K562 (cell line): ENCODE measurements around the gene ARNT2. TPM values are rescaled to one million over a fixed set of nuclear protein-coding genes. Genes with fewer than 3 reads are reported as not detected.
A peak's percentile ranks its signal among the peaks of the same experiment; 100 is the strongest.

Source experiments
- ATAC-seq: fragments of 200-7000 bp; cut with Tn5 transposase; 3 replicates; pipeline ENCODE4 v1.9.1; 2020; ENCODE audit warnings: moderate library complexity
- BruUV-seq: library from RNA; stranded (reverse); fragments of 400-500 nt; replicated peaks from 2 replicates; lab custom pipeline; 2021; lab: Mats Ljungman, UMichigan
- CTCF ChIA-PET: fragments of 300-600 bp; formaldehyde crosslinking; extraction: SDS; loops from one replicate; lab custom pipeline; 2021; ENCODE audit warnings: low intra/inter-chr PET ratio; lab: Yijun Ruan, JAX
- POLR2A ChIA-PET: fragments of 300-600, 350-650 bp; sonication (Branson Sonifier 250); formaldehyde crosslinking; extraction: SDS; loops from one replicate; lab custom pipeline; 2021; ENCODE audit warnings: antibody characterized with exemption, inconsistent platforms; lab: Yijun Ruan, JAX
- DNase-seq, 4 experiments: peaks; one replicate each; pipeline versions ENCODE4 v3.0.0 to v3.0.0-alpha.2; 2011 to 2018; ENCODE audit warnings: low spot score in 3 of 4, mixed read lengths in 3 of 4; ENCODE audit errors: extremely low read depth in 1 of 4
- FAIRE-seq: peaks from 2 replicates; lab custom pipeline; 2011; peaks lifted over from hg19 to GRCh38; lab: Jason Lieb, UNC
- H2AFZ ChIP-seq: 2 replicates; pipeline ENCODE4 v1.6.0; 2011; ENCODE audit warnings: low read depth, low read length, control low read depth, inconsistent platforms
- H3K27ac ChIP-seq: fragments of 200-600 bp; 3 replicates; pipeline ENCODE4 v1.8.0; 2011; ENCODE audit warnings: low read depth, mild to moderate bottlenecking, control low read depth, inconsistent platforms, low read length, moderate library complexity, mixed read lengths; ENCODE audit errors: extremely low read depth
- H3K27me3 ChIP-seq, 2 experiments: fragments of 300-600 bp in 1 of 2; 2 replicates in 1 of 2; 3 replicates in 1 of 2; pipeline versions ENCODE4 v1.6.0 to v1.8.0; 2011; ENCODE audit warnings: inconsistent platforms in 2 of 2, low read length in 2 of 2, mild to moderate bottlenecking in 1 of 2, mixed read lengths in 1 of 2, moderate library complexity in 1 of 2; ENCODE audit not compliant: control insufficient read depth in 2 of 2, insufficient read depth in 2 of 2
- H3K36me3 ChIP-seq: fragments of 300-600 bp; 3 replicates; pipeline ENCODE4 v1.8.0; 2011; ENCODE audit warnings: mild to moderate bottlenecking, low read length, inconsistent platforms; ENCODE audit not compliant: control insufficient read depth, insufficient read depth
- H3K4me1 ChIP-seq, 2 experiments: fragments of 200-600 bp in 1 of 2; replicated peaks in 1 of 2; 2 replicates in 1 of 2; 3 replicates in 1 of 2; pipeline versions ENCODE4 v1.5.1 to v1.8.0; 2011; ENCODE audit warnings: inconsistent platforms in 2 of 2, low read length in 2 of 2, mild to moderate bottlenecking in 1 of 2, mixed read lengths in 1 of 2, moderate library complexity in 1 of 2; ENCODE audit not compliant: control insufficient read depth in 2 of 2, insufficient read depth in 2 of 2
- H3K4me2 ChIP-seq: 2 replicates; pipeline ENCODE4 v1.6.1; 2011; ENCODE audit warnings: low read length, control low read depth, inconsistent platforms, mixed read lengths; ENCODE audit not compliant: insufficient read depth
- H3K4me3 ChIP-seq: fragments of 200-600 bp; sonication (generic), shearing (Covaris generic); 2 replicates; pipeline ENCODE4 v1.5.1; 2016; ENCODE audit warnings: control low read depth, inconsistent platforms
- H3K79me2 ChIP-seq: fragments of 200-600 bp; 3 replicates; pipeline ENCODE4 v1.8.0; 2011; ENCODE audit warnings: low read length, inconsistent platforms; ENCODE audit not compliant: control insufficient read depth, insufficient read depth
- H3K9ac ChIP-seq, 2 experiments: 2 replicates each; pipeline versions ENCODE4 v1.6.0 to v1.6.1; 2011; ENCODE audit warnings: low read depth in 2 of 2, low read length in 2 of 2, control low read depth in 1 of 2, inconsistent platforms in 1 of 2, mild to moderate bottlenecking in 1 of 2, mixed read lengths in 1 of 2; ENCODE audit not compliant: insufficient read depth in 1 of 2
- H3K9me1 ChIP-seq: one replicate; pipeline ENCODE4 v1.6.0; 2011; ENCODE audit warnings: inconsistent platforms, mild to moderate bottlenecking, low read length, moderate library complexity; ENCODE audit not compliant: control insufficient read depth, insufficient read depth
- H3K9me3 ChIP-seq: replicated peaks from 2 replicates; pipeline ENCODE4 v1.5.1; 2011; ENCODE audit warnings: low read depth, low read length, inconsistent platforms; ENCODE audit not compliant: control insufficient read depth, insufficient read depth
- H4K20me1 ChIP-seq: replicated peaks from 2 replicates; pipeline ENCODE4 v1.6.1; 2011; ENCODE audit warnings: low read length, inconsistent platforms, mixed read lengths; ENCODE audit not compliant: control insufficient read depth, insufficient read depth
- CAMTA2 ChIP-seq: fragments of 250-450 bp; sonication (Bioruptor Pico); conservative IDR thresholded peaks from 2 replicates; pipeline ENCODE4 v1.5.1; 2022
- CHAMP1 ChIP-seq: fragments of 450-650 bp; IDR thresholded peaks from 2 replicates; pipeline ENCODE4 v1.6.1; 2016; ENCODE audit warnings: mild to moderate bottlenecking
- JUN ChIP-seq, 2 experiments: sonication (generic) in 1 of 2; formaldehyde crosslinking in 1 of 2; IDR thresholded peaks; 2 replicates each; pipeline versions ENCODE4 v1.6.1 to v1.8.0; 2012 to 2022; ENCODE audit warnings: borderline replicate concordance in 2 of 2, mild to moderate bottlenecking in 2 of 2, improper control_type of control experiment in 1 of 2, low read depth in 1 of 2, low read length in 1 of 2, missing genetic modification reagents in 1 of 2
- KHSRP ChIP-seq: fragments of 450-650 bp; IDR thresholded peaks from 2 replicates; pipeline ENCODE4 v1.6.1; 2017
- MEF2D ChIP-seq: conservative IDR thresholded peaks from 2 replicates; pipeline ENCODE4 v1.6.1; 2016; ENCODE audit warnings: low read depth, missing genetic modification characterization, missing compliant biosample characterization
- NFATC3 ChIP-seq: fragments of 450-650 bp; IDR thresholded peaks from 2 replicates; pipeline ENCODE4 v1.6.1; 2017; ENCODE audit warnings: mild to moderate bottlenecking
- NR2F6 ChIP-seq: fragments of 450-650 bp; formaldehyde crosslinking; IDR thresholded peaks from 2 replicates; pipeline ENCODE4 v1.4.0; 2020; ENCODE audit warnings: mild to moderate bottlenecking
- POU5F1 ChIP-seq: fragments of 150-350 bp; IDR thresholded peaks from 2 replicates; pipeline ENCODE4 v1.6.1; 2014; ENCODE audit warnings: borderline replicate concordance, low read length, low read depth, mild to moderate bottlenecking; ENCODE audit not compliant: partially characterized antibody
- SPI1 ChIP-seq: IDR thresholded peaks from 2 replicates; pipeline ENCODE4 v1.6.1; 2011; ENCODE audit warnings: low read depth, low read length, control low read depth, borderline replicate concordance
- TBP ChIP-seq: optimal IDR thresholded peaks from 2 replicates; pipeline ENCODE3; 2011; ENCODE audit warnings: low read depth, low read length, improper control_type of control experiment
- ZFPM2 ChIP-seq: fragments of 250-450 bp; sonication (Bioruptor Pico); IDR thresholded peaks from 2 replicates; pipeline ENCODE4 v1.5.1; 2022; ENCODE audit warnings: mild to moderate bottlenecking
- ZNF3 ChIP-seq: fragments of 250-450 bp; sonication (Bioruptor Pico); IDR thresholded peaks from 2 replicates; pipeline ENCODE4 v1.5.0; 2021; ENCODE audit warnings: mild to moderate bottlenecking, moderate library complexity
- ZNF764 ChIP-seq: fragments of 250-450 bp; sonication (Bioruptor Pico); IDR thresholded peaks from 2 replicates; pipeline ENCODE4 v1.4.0; 2020; ENCODE audit warnings: low read depth, mild to moderate bottlenecking, moderate library complexity
- WGBS: fragments of 100-300 bp; shearing (Covaris generic); methylation state at CpG from one replicate; pipeline ENCODE4 v1.1.6; 2016; ENCODE audit warnings: low coverage, mixed read lengths; ENCODE audit not compliant: insufficient coverage; ENCODE audit errors: missing lambda C conversion rate; 5-methylcytosine and 5-hydroxymethylcytosine counted together
- in situ Hi-C: fragments of 300-500 bp; cut with MboI; formaldehyde crosslinking; loops from 4 replicates; pipeline ENCODE4 v1.15.0; 2018; ENCODE audit warnings: inconsistent platforms, mixed read lengths
- intact Hi-C: fragments of 100-400 bp; cut with micrococcal nuclease; formaldehyde crosslinking; loops from 2 replicates; pipeline ENCODE4 v1.14.2; 2022
- polyA plus RNA-seq, 8 experiments: library from polyadenylated mRNA; depleted of rRNA in 4 of 8; stranded (reverse) in 5 of 8; unstranded in 3 of 8; fragments of >200 nt; fragmentation: Nextera tagmentation in 2 of 8; fragmentation: Illumina TruSeq in 1 of 8; extraction: Ambion mirVana in 2 of 8; extraction: Trizol in 1 of 8; gene quantifications; 2 replicates each; pipeline versions ENCODE4 v1.2.1 to v1.2.3, GENCODE V29; 2011 to 2014; ENCODE audit warnings: inconsistent platforms in 1 of 8, missing spikeins in 1 of 8
- total RNA-seq, 7 experiments: library from RNA; depleted of rRNA in 6 of 7; stranded (reverse); fragments of >200 nt in 6 of 7; fragmentation: Illumina TruSeq in 2 of 7; extraction: Trizol in 2 of 7; gene quantifications; 2 replicates each; pipeline versions ENCODE4 v1.2.1 to v1.2.3, GENCODE V29; 2011 to 2021; ENCODE audit warnings: low replicate concordance in 1 of 7
- TF ChIP-seq, protein P1 (sequence below): fragments of 450-650 bp; IDR thresholded peaks from 2 replicates; pipeline ENCODE4 v1.6.1; 2016; ENCODE audit warnings: low read depth, mild to moderate bottlenecking, moderate library complexity

Gene ARNT2
- total and polyA plus RNA-seq, 9 of the 15 experiments (the other 6 are each of a cell fraction or from before 2014, with no cell fraction given) = 0.01 TPM; not detected in 8

- H4K20me1 ChIP-seq = no peaks in the 10 kb centered on the region
- ChIA-PET POLR2A (no interaction called here), CTCF (no interaction called here)
- FAIRE-seq (no peak), DNase-seq (no peak), ATAC-seq (no peak)
- no peak overlapping the region for H3K27ac ChIP-seq
- no peaks in the 10 kb centered on the region for H3K79me2 ChIP-seq
- H3K27me3 ChIP-seq = peaks cover 0 to 12% of the 10 kb centered on the region in 2 experiments; a peak in 3 of 5 replicates
- BruUV-seq = no TSS peak
- in situ Hi-C loops = no loop called here
- no peaks in the 10 kb centered on the region for H3K9me3 ChIP-seq
- intact Hi-C loops = no loop called here
- no peak overlapping the region for H2AFZ ChIP-seq
- no peak overlapping the region for H3K9ac ChIP-seq
- no peak for TF ChIP-seq ZFPM2 (CRISPR knock-in tag)
- 0 out of 2 replicates have a peak, but pooled peaks have one; percentile 33 for TF ChIP-seq SPI1
- no peak overlapping the region for H3K4me3 ChIP-seq
- WGBS = 0% methylated on average over 7 of the region's 7 CpGs
- H3K9me1 ChIP-seq = no peaks in the 10 kb centered on the region
- H3K4me1 ChIP-seq = no peaks in the 10 kb centered on the region
- H3K36me3 ChIP-seq = no peaks in the 10 kb centered on the region
- no peak overlapping the region for H3K4me2 ChIP-seq
These were observed 87.1 kb downstream of the ARNT2 start for GRCh38 chr15:80491163-80491847.

- no peak overlapping the region for H2AFZ ChIP-seq
- WGBS = 0% methylated on average over 2 of the region's 2 CpGs
- no peak for FAIRE-seq
- H3K27ac ChIP-seq = no peak overlapping the region
- in situ Hi-C loops (no loop called here), intact Hi-C loops (no loop called here)
- no peaks in the 10 kb centered on the region for H3K9me3 ChIP-seq
- no peak overlapping the region for H3K9ac ChIP-seq
- no peak overlapping the region for H3K4me3 ChIP-seq
- no peak overlapping the region for H3K4me2 ChIP-seq
- no peaks in the 10 kb centered on the region for H4K20me1 ChIP-seq
- no peaks in the 10 kb centered on the region for H3K9me1 ChIP-seq
- no TSS peak for BruUV-seq
- H3K79me2 ChIP-seq = no peaks in the 10 kb centered on the region
- POLR2A ChIA-PET = no interaction called here
- no peak for ATAC-seq
- DNase-seq = no peak
- peaks cover 0 to 12% of the 10 kb centered on the region in 2 experiments; a peak in 3 of 5 replicates for H3K27me3 ChIP-seq
- CTCF ChIA-PET = no interaction called here
- H3K4me1 ChIP-seq = no peaks in the 10 kb centered on the region
- no peaks in the 10 kb centered on the region for H3K36me3 ChIP-seq
- TF ChIP-seq ZNF3 (CRISPR knock-in tag) = no peak
- no peak for TF ChIP-seq CAMTA2 (CRISPR knock-in tag)
- no peak for TF ChIP-seq MEF2D (tag)
- TF ChIP-seq POU5F1 = no peak
- TF ChIP-seq ZNF764 = no peak
- no peak for TF ChIP-seq KHSRP
- no peak for TF ChIP-seq NFATC3
- TF ChIP-seq, protein P1, sequence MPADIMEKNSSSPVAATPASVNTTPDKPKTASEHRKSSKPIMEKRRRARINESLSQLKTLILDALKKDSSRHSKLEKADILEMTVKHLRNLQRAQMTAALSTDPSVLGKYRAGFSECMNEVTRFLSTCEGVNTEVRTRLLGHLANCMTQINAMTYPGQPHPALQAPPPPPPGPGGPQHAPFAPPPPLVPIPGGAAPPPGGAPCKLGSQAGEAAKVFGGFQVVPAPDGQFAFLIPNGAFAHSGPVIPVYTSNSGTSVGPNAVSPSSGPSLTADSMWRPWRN = no peak
- TF ChIP-seq CHAMP1 = no peak
- no peak for TF ChIP-seq NR2F6 (CRISPR knock-in tag)
- no peak for TF ChIP-seq TBP
- TF ChIP-seq JUN (IDR thresholded peaks at IDR 0.05; ENCODE audit: borderline replicate concordance, low read depth, low read length) = no peak
- no peak for TF ChIP-seq JUN (CRISPR knock-in tag; IDR thresholded peaks at IDR 0.05; ENCODE audit: borderline replicate concordance)
These were observed 88.2 kb downstream of the ARNT2 start for GRCh38 chr15:80492409-80492808.
